ENCODE results near the gene ZC3H10. TPM values are rescaled to one million over a fixed set of nuclear protein-coding genes. Genes with fewer than 3 reads are reported as not detected.
"Not testable (repeated sequence)": the region's sequence is repeated elsewhere in the genome, so short reads cannot be mapped to it uniquely, and the experiment has no call there.

ZC3H10 gene, protein sequence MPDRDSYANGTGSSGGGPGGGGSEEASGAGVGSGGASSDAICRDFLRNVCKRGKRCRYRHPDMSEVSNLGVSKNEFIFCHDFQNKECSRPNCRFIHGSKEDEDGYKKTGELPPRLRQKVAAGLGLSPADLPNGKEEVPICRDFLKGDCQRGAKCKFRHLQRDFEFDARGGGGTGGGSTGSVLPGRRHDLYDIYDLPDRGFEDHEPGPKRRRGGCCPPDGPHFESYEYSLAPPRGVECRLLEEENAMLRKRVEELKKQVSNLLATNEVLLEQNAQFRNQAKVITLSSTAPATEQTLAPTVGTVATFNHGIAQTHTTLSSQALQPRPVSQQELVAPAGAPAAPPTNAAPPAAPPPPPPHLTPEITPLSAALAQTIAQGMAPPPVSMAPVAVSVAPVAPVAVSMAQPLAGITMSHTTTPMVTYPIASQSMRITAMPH
- total RNA-seq = 10 to 100 TPM in 1 of 2 experiments, 1 to 10 TPM in 1; 8.0 to 10.3 TPM

DNA sequence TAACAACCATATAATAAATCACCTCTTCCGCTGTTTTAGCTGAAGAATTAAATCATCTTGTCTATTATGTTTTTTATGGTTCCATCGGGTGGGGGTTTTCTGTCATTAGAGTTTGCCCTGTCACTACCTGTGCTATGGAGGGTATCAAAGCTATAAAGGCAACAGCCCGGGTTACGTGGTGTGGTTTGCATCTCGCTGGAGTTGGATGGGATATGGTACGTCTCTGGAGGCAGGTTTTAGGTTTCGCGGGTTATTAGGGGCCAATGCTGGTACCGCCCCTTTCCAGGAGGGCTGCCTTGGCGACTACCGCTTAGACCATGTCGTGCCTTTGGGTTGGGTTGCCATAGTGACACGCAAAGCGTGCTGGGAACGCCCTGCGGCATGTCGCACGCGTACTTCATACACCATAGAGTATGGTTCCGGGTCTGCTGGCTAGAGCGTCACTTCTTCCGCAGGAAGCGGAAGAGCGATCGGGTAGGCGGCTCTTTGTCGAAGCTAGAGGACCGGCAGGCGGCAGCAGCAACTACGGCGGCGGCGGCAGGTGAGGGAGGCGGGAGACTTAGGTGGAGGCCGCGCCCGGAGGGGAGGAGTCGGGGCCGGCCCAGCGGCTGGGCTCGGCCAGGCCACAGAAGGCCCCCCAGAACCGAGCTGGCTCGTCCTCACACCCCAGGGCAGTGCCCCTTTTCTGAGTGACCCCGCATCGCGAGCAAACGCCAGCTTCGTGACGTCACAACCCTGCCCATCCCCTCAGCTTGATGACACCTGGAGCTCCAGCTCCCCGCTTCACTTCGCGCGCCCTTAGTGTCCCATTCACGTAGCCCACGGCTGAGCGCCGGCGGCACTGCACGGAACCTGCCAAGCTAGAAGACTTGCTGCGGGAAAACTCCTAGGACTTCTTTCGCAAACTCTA is at the start of gene ZC3H10:
ZC3H10 (plus strand) TSS at position 489 of the 910 bp plus-strand sequence. CDS start 2,297 bp downstream, outside the sequence.
- H3K4me3 Mint-ChIP-seq = peak within 1 kb of the TSS; percentile 99
- H3K4me1 Mint-ChIP-seq = peaks cover 40% of the 10 kb centered on the region
- no peaks in the 10 kb centered on the region for H3K9me3 Mint-ChIP-seq
- H3K27ac Mint-ChIP-seq = peak within 1 kb of the TSS; percentile 99
- H3K36me3 Mint-ChIP-seq (ENCODE audit: low read depth) = peaks cover 44% of the 10 kb centered on the region
- CTCF ChIA-PET = interaction anchor here (0.5 to 15.1 kb wide), 41 partner anchors 9 to 1467 kb away, joined by 3 to 271 read pairs (median 4); partner anchors contain the start of genes ESYT1, MYL6, MYL6B and ORMDL2
- peak; percentile 99 for DNase-seq
- no peaks in the 10 kb centered on the region for H3K27me3 Mint-ChIP-seq
- POLR2A ChIA-PET = interaction anchor here (0.6 to 6.3 kb wide), 39 partner anchors 11 to 1403 kb away, joined by 3 to 226 read pairs (median 5); partner anchors contain the start of genes ANKRD52, CNPY2, DDIT3 and ESYT1

DNA sequence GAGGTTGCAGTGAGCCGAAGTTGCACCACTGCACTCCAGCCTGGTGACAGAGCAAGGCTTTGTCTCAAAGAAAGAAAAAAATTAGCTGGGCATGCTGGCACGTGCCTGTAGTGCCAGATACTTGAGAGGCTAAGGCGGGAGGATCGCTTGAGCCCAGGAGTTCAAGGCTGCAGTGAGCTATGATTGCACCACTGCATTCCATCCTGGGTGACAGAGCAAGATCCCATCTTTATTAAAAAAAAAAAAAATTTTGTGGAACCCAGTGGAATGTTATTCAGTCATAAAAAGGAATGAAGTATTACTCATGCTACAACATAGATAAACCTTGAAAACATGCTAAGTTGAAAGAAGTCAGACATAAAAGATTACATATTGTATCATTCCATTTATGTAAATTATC is 46.4 kb upstream of the ZC3H10 start:
- Mint-ChIP-seq H3K36me3 (ENCODE audit: low read depth) (no peaks in the 10 kb centered on the region), H3K4me3 (no peak overlapping the region), H3K4me1 (peaks cover 7% of the 10 kb centered on the region), H3K27ac (no peak overlapping the region), H3K9me3 (no peaks in the 10 kb centered on the region), H3K27me3 (peaks cover 7% of the 10 kb centered on the region)
- ChIA-PET CTCF (no interaction called here), POLR2A (no interaction called here)
- no peak for DNase-seq

DNA sequence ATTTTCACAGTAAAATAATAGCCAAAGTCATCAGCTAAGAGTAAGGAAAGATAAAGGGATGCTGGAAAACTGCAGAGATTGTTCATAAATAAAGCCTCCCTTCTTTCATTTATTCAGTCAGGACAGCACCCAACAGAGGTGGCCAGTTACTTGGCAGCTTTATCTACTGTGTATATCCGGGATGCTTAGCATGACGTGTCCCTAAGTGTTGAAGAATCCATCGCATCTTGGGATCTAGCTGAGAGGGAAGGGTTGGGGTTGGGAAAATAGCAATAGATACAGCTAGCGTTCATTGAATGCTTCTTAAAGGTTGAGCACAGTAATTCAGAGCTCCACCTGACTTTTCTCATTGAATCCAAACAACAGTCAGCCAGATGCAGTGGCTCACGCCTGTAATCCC is 43.7 kb upstream of the ZC3H10 start:
- Mint-ChIP-seq H3K27me3 (peaks cover 6% of the 10 kb centered on the region), H3K4me3 (no peak overlapping the region), H3K36me3 (ENCODE audit: low read depth) (no peaks in the 10 kb centered on the region), H3K4me1 (peaks cover 6% of the 10 kb centered on the region), H3K27ac (no peak overlapping the region), H3K9me3 (no peaks in the 10 kb centered on the region)
- POLR2A ChIA-PET = interaction anchor here (0.8 to 1.2 kb wide), 2 partner anchors 29 to 99 kb away, joined by 3 to 4 read pairs; no protein-coding TSS in a partner anchor
- CTCF ChIA-PET = interaction anchor here (1.2 to 1.8 kb wide), 2 partner anchors 11 to 27 kb away, joined by 4 to 7 read pairs; no protein-coding TSS in a partner anchor
- no peak for DNase-seq

DNA sequence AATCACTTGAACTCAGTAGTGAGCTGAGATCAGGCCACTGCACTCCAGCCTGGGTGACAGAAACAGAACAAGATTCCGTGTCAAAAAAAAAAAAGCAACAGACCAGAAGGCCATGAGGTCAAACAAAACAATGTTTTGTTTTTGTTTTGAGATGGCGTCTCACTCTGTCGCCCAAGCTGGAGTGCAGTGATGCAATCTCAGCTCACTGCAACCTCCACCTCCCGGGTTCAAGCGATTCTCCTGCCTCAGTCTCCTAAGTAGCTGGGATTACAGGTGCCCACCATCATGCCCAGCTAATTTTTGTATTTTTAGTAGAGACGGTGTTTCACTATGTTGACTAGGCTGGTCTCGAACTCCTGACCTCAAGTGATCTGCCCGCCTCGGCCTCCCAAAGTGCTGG is 40.1 kb upstream of the ZC3H10 start:
- H3K4me3 Mint-ChIP-seq; H3K27ac Mint-ChIP-seq; POLR2A ChIA-PET; H3K9me3 Mint-ChIP-seq; H3K36me3 Mint-ChIP-seq (ENCODE audit: low read depth); DNase-seq: not testable (repeated sequence)
- CTCF ChIA-PET = interaction anchor here (1.2 to 7.3 kb wide), 2 partner anchors 26 to 68 kb away, joined by 3 to 60 read pairs; partner anchors contain the start of gene PA2G4
- H3K4me1 Mint-ChIP-seq = peaks cover 15% of the 10 kb centered on the region
- H3K27me3 Mint-ChIP-seq = peaks cover 26% of the 10 kb centered on the region

DNA sequence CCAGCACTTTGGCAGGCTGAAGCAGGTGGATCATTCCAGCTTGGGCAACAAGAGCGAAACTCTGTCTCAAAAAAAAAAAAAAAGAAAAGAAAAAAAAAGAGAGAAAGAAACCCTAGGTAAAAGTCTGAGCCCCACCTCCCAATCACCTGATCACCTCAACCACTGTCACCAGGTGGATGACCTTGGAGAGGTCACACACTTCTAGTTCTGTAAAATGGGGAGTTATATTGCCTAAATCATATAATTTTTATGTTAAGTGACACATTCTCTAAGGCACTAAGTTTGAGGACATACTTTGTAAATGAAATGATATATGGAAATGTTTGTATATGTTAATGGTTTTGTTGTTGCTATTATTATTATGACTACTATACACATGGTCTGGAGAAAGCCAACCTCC is 39.6 kb upstream of the ZC3H10 start:
- H3K27ac Mint-ChIP-seq = no peak overlapping the region
- peak overlapping the region; percentile 74 for H3K4me3 Mint-ChIP-seq
- no peak for DNase-seq
- POLR2A ChIA-PET = interaction anchor here (4.5 kb wide), 1 partner anchor 26 kb away, joined by 36 read pairs; the partner anchor contains the start of gene PA2G4
- peaks cover 15% of the 10 kb centered on the region for H3K4me1 Mint-ChIP-seq
- H3K27me3 Mint-ChIP-seq = peaks cover 24% of the 10 kb centered on the region
- H3K36me3 Mint-ChIP-seq (ENCODE audit: low read depth) = no peaks in the 10 kb centered on the region
- H3K9me3 Mint-ChIP-seq = no peaks in the 10 kb centered on the region
- CTCF ChIA-PET = interaction anchor here (1.2 to 7.3 kb wide), 2 partner anchors 25 to 69 kb away, joined by 3 to 60 read pairs; partner anchors contain the start of gene PA2G4

DNA sequence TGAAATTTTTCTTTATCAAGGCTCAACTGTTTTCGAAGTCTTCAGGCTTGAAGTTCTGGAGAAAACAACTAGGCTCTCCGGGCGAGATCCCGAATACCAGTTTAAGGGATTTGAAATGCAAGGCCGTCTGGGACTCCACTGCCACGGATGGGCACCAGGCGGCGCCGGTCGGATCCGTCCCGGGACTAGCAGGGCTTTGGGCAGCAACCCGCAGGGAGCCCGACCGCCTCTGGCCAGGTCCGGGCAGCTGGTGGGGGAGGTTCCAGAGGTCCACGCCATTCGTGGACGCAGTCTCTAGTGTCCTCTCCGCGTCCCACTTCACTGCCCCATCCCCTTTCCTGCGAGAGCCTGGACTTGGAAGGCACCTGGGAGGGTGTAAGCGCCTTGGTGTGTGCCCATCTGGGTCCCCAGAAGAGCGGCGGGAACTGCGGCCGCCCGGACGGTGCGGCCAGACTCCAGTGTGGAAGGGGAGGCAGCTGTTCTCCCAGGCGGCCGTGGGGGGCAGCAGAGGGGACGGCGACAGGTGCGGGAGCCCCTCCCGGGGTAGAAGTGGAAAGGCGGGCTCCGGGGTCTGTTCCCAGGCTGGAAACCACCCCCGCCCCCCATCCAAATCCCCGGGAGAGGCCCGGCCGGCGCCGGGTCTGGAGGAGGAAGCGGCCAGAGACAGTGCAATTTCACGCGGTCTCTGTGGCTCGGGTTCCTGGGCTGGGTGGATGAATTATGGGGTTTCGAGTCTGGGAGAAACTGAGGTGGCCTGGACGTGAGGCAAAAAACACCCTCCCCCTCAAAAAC is 38.9 kb upstream of the ZC3H10 start:
- H3K4me1 Mint-ChIP-seq = peaks cover 15% of the 10 kb centered on the region
- no peaks in the 10 kb centered on the region for H3K9me3 Mint-ChIP-seq
- H3K27me3 Mint-ChIP-seq = peaks cover 31% of the 10 kb centered on the region
- no peak overlapping the region for H3K27ac Mint-ChIP-seq
- DNase-seq = peak; percentile 65
- no peaks in the 10 kb centered on the region for H3K36me3 Mint-ChIP-seq (ENCODE audit: low read depth)
- ChIA-PET POLR2A (interaction anchor here (0.6 to 4.5 kb wide), 5 partner anchors 16 to 385 kb away, joined by 3 to 36 read pairs (median 3); partner anchors contain the start of genes PA2G4 and RPL41), CTCF (interaction anchor here (0.8 to 7.3 kb wide), 10 partner anchors 9 to 105 kb away, joined by 3 to 60 read pairs (median 4); partner anchors contain the start of genes ESYT1, PA2G4, RAB5B and ZC3H10)
- peak overlapping the region; percentile 74 for H3K4me3 Mint-ChIP-seq

DNA sequence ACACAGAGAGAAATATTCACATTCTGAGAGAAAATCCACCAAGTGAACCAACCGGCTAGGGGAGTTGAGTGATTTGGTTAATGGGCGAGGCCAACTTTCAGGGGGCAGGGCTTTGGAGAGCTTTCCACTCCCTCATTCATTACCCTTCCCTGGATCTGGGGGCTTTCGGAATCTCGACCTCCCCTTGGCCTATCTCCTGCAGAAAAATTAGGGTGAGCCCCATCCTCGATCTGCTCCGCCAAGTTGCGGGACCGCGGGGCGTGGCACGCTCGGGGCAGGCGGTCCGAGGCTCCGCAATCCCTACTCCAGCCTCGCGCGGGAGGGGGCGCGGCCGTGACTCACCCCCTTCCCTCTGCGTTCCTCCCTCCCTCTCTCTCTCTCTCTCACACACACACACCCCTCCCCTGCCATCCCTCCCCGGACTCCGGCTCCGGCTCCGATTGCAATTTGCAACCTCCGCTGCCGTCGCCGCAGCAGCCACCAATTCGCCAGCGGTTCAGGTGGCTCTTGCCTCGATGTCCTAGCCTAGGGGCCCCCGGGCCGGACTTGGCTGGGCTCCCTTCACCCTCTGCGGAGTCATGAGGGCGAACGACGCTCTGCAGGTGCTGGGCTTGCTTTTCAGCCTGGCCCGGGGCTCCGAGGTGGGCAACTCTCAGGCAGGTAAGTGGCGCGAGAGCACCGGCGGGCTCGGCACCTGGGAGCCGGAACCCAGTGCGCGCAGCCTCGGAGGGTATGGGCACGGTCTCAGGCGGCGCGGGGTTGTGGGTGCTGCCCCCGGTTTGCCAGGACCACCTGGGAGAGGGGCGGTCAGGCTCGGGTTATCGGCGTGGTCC is 38.1 kb upstream of the ZC3H10 start, which contains the start of gene ERBB3:
ERBB3 (plus strand) TSS at position 443 of the 833 bp plus-strand sequence; CDS start at position 579, 136 bp downstream.
- H3K27me3 Mint-ChIP-seq = peaks cover 33% of the 10 kb centered on the region
- H3K9me3 Mint-ChIP-seq = no peaks in the 10 kb centered on the region
- DNase-seq = peak; percentile 73
- ChIA-PET CTCF (interaction anchor here (0.7 to 7.3 kb wide), 12 partner anchors 10 to 106 kb away, joined by 3 to 60 read pairs (median 4); partner anchors contain the start of genes ESYT1, PA2G4, RAB5B and ZC3H10), POLR2A (interaction anchor here (0.6 to 4.5 kb wide), 5 partner anchors 16 to 384 kb away, joined by 3 to 36 read pairs (median 3); partner anchors contain the start of genes PA2G4 and RPL41)
- H3K27ac Mint-ChIP-seq = no peak within 1 kb of the TSS
- H3K36me3 Mint-ChIP-seq (ENCODE audit: low read depth) = no peaks in the 10 kb centered on the region
- H3K4me3 Mint-ChIP-seq = peak within 1 kb of the TSS; percentile 74
- peaks cover 15% of the 10 kb centered on the region for H3K4me1 Mint-ChIP-seq

DNA sequence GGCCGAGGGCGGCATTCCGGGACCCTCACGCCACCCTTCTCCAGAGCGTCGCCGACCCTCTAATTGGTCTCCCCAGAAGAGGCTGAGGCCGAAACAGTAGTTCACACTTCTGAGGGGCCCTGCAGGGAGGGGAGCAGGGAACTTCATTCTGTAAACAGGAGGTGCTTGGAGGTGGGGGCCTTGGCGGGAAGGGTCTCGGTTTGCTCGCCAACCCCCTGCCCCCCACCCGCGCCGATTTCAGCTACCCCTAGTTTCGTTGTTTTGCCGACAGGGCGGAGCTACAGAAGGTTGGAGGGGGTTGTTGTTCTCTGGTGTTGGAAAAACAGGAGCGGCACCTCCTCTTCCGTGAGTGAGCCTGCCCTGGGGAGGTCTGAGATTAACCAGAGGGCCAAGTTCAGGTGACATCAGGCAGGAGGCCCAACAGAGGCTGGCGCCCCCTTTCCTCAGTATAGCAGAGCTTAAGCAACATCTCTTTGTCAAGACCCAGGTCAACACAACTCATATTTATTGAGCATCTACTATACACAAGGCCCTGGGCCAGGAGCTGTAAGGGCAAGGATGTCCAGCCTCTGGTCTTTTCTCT is 37.4 kb upstream of the ZC3H10 start:
- DNase-seq = no peak
- ChIA-PET POLR2A (interaction anchor here (0.9 to 4.5 kb wide), 3 partner anchors 23 to 35 kb away, joined by 3 to 36 read pairs (median 3); partner anchors contain the start of gene PA2G4), CTCF (interaction anchor here (0.7 to 7.3 kb wide), 6 partner anchors 10 to 39 kb away, joined by 3 to 60 read pairs (median 4); partner anchors contain the start of gene PA2G4)
- Mint-ChIP-seq H3K27me3 (peaks cover 35% of the 10 kb centered on the region), H3K27ac (no peak overlapping the region), H3K4me3 (peak overlapping the region; percentile 74), H3K9me3 (no peaks in the 10 kb centered on the region), H3K4me1 (peaks cover 16% of the 10 kb centered on the region), H3K36me3 (ENCODE audit: low read depth) (no peaks in the 10 kb centered on the region)

DNA sequence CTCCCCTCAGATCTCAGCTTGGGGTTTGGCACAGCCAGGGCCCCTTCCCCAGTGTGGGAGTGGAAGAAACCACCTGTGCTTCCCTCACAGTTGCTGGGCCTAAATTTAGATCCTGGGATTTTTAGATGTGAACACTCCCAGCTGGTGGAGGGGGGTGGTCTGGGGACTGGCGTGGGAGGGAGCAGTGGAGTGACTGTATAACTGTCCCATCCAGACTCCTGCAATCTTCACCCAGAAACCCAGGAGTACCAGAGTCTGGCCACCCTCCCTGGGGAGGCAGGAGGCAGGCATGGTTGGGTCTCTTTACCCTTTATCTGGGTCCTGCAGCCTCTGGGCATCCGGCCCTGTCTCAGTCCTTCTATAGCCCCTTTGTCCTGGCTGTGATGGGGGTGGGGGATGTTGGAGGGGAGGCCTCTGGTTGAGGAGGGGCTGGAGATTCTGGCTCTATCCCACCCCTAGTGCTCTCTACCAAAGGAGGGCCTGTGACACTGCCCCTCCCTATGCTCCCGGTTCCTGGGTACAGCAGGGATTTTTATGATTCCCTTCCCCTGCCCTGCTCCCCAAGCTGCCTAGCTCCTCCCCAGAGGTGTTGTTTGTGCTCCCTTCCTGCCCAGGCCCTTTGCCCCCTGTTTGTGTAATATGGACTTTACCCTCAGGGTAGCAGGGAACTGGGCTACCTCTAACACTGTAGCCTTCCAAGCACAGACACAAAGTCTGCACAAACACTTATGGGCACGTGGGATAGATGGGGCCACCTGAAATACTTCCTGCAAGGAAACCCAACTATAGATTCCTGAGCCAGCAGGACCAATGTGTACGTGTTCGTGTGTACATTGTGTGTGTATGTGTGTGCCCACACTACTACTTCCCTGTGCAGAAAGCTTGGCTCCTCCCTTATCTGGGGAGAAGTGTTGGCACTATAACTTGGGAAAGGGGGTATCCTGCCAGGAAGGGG is 36.4 kb upstream of the ZC3H10 start:
- peaks cover 35% of the 10 kb centered on the region for H3K27me3 Mint-ChIP-seq
- peaks cover 16% of the 10 kb centered on the region for H3K4me1 Mint-ChIP-seq
- POLR2A ChIA-PET = interaction anchor here (0.9 to 4.5 kb wide), 5 partner anchors 9 to 35 kb away, joined by 3 to 36 read pairs (median 3); partner anchors contain the start of genes PA2G4 and RPL41
- no peak overlapping the region for H3K4me3 Mint-ChIP-seq
- DNase-seq = no peak
- H3K36me3 Mint-ChIP-seq (ENCODE audit: low read depth) = no peaks in the 10 kb centered on the region
- CTCF ChIA-PET = interaction anchor here (0.8 to 7.3 kb wide), 5 partner anchors 9 to 38 kb away, joined by 3 to 60 read pairs (median 3); partner anchors contain the start of gene PA2G4
- H3K27ac Mint-ChIP-seq = no peak overlapping the region
- no peaks in the 10 kb centered on the region for H3K9me3 Mint-ChIP-seq

Measured in activated CD4-positive, alpha-beta memory T cell treated with anti-CD3 and anti-CD28 coated beads, Interleukin-2, amount 10 ng/mL, durations not matched to agents 7 days and 5 days (primary cell).